Erythroblast (primary cell): Measurements from ENCODE around the gene WBP2.

ENCODE experiments used
- GATA1 ChIP-seq: IDR thresholded peaks from 2 replicates; pipeline ENCODE4 v1.6.1; 2011; ENCODE audit warnings: low read depth, mild to moderate bottlenecking, control low read depth, low read length, moderate library complexity
- POLR2A ChIP-seq: IDR thresholded peaks from 2 replicates; pipeline ENCODE4 v1.6.1; 2011; ENCODE audit warnings: mild to moderate bottlenecking, low read length

DNA sequence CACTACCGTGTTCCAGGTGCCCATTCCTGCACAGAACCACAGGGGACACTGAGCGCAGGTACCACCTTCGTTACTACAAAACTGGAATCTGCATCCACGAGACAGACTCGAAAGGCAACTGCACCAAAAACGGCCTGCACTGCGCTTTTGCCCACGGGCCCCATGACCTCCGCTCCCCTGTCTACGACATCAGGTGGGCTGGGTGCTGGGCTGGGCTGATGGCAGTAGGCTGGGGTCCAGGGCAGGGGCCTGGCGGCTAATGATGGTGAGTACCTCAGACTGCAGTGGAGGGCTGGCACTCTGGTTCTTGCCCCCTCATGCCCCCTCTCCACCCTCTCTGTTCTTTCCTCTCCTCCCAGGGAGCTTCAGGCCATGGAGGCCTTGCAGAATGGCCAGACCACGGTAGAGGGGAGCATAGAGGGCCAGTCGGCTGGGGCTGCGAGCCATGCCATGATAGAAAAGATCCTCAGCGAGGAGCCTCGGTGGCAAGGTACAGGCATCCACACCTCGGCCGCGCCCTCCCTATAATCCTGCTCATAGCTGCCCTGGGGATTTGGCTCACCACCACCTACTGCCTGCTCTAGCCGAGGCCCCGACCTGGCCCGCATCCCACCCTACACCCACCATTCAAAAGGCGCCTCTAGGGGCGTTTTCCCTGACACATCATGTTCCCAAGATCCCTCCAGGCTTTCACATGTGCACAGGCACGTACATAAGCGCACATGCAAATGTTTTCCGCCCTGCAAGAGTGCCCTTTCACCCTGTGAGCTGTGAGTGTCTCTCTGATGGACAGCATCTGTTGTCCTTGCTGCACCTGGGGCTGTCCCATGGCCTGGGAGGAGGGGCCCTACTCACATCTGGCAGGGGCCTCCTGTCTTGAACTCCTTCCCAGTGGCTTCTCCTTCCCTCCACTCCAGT is 42.8 kb downstream of the WBP2 start:
- TF ChIP-seq POLR2A = no peak
- no peak for TF ChIP-seq GATA1
